Breast epithelium (tissue), 3 donors: ENCODE measurements around the gene TIGD3.

Experiments
- POLR2A ChIP-seq: fragments of 450-650 bp; IDR thresholded peaks from one replicate; pipeline ENCODE4 v1.6.1; 2016; ENCODE audit warnings: antibody characterized with exemption, mild to moderate bottlenecking, moderate library complexity
- TF ChIP-seq, protein P1 (sequence below), 3 donors: fragments of 450-650 bp; IDR thresholded peaks; one replicate each; pipeline ENCODE4 v1.5.1; 2016 to 2017; ENCODE audit warnings: antibody characterized with exemption in 3 of 3, mild to moderate bottlenecking in 3 of 3, moderate library complexity in 3 of 3

DNA sequence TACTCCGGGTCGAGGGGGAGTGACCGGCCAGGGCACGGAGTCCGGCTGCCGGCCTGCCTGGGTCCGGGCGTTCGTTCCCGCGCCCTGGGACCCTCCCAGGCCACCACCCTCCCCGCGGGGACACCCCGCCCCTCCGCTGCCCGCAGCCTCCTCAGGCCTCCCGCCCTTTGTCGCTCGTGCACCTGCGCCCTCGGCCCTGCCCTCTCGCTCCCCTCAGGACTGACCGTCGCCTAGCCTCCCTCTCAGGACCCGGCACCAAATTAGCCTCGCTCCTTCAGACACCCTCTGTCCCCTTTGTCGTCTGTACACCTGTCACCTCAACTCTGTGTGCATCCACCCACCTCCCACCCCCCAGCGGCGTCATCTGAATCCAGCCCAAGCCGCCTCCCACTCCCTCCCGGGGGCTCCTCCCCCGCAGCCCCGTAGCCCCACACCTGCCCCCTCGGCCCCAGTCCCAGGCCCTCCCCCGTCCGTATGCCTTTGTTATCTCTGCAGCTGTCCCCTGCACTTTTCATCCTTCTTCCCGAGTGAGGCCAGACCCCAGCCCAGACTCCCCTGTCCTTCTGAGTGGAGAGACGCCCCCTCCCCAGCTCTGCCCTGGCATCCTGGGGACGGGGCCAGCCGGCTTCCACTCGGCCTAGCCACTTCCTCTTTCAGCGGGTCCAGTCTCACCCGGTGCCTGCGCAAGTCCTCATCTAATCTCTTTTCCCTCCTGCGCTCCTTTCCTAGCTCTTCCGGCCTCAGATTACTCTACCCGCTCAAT, 643 bp downstream of the TIGD3 start:
- TF ChIP-seq, protein P1, sequence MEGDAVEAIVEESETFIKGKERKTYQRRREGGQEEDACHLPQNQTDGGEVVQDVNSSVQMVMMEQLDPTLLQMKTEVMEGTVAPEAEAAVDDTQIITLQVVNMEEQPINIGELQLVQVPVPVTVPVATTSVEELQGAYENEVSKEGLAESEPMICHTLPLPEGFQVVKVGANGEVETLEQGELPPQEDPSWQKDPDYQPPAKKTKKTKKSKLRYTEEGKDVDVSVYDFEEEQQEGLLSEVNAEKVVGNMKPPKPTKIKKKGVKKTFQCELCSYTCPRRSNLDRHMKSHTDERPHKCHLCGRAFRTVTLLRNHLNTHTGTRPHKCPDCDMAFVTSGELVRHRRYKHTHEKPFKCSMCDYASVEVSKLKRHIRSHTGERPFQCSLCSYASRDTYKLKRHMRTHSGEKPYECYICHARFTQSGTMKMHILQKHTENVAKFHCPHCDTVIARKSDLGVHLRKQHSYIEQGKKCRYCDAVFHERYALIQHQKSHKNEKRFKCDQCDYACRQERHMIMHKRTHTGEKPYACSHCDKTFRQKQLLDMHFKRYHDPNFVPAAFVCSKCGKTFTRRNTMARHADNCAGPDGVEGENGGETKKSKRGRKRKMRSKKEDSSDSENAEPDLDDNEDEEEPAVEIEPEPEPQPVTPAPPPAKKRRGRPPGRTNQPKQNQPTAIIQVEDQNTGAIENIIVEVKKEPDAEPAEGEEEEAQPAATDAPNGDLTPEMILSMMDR (IDR thresholded peaks at IDR 0.05): no peak
- TF ChIP-seq POLR2A: no peak
